Neural progenitor cell (in vitro differentiated cells): ENCODE data around the gene IFNLR1.

Experiments
- EZH2 ChIP-seq: fragments of 200-600 bp; sonication (generic); IDR thresholded peaks from 2 replicates; pipeline ENCODE4 v1.6.1; 2017; ENCODE audit warnings: antibody characterized with exemption, mild to moderate bottlenecking, moderate library complexity
- EZH2phosphoT487 ChIP-seq: fragments of 200-600 bp; sonication (generic); IDR thresholded peaks from 2 replicates; pipeline ENCODE4 v1.6.1; 2017; ENCODE audit warnings: antibody characterized with exemption
- TF ChIP-seq, protein P1 (sequence below): fragments of 200-600 bp; sonication (generic); IDR thresholded peaks from 2 replicates; pipeline ENCODE4 v1.5.1; 2017; ENCODE audit warnings: antibody characterized with exemption, mild to moderate bottlenecking

DNA sequence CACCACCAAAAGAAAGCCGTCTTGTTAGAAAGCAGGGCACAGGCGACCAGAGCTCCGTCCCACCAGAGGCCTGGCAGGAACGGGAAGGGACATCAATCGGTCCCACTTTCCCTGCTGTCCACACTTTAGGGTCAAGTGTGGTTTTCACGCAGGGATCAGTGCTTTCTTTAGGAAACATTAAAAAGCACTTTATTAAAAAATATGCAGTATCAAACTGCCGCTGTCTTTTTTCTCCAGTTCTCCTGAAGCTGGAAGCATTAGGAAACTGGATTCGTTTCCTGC is 437 bp downstream of the IFNLR1 start:
- TF ChIP-seq, protein P1, sequence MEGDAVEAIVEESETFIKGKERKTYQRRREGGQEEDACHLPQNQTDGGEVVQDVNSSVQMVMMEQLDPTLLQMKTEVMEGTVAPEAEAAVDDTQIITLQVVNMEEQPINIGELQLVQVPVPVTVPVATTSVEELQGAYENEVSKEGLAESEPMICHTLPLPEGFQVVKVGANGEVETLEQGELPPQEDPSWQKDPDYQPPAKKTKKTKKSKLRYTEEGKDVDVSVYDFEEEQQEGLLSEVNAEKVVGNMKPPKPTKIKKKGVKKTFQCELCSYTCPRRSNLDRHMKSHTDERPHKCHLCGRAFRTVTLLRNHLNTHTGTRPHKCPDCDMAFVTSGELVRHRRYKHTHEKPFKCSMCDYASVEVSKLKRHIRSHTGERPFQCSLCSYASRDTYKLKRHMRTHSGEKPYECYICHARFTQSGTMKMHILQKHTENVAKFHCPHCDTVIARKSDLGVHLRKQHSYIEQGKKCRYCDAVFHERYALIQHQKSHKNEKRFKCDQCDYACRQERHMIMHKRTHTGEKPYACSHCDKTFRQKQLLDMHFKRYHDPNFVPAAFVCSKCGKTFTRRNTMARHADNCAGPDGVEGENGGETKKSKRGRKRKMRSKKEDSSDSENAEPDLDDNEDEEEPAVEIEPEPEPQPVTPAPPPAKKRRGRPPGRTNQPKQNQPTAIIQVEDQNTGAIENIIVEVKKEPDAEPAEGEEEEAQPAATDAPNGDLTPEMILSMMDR = no peak
- TF ChIP-seq EZH2phosphoT487 (no peak), EZH2 (no peak)
